GM21367 (cell line): ENCODE measurements around the gene ABI3BP.

Experiments used
- ATAC-seq: cut with Tn5 transposase; IDR thresholded peaks from one replicate; pipeline ENCODE4 v1.9.1; 2021; ENCODE audit not compliant: unreplicated experiment

The ABI3BP gene

GRCh38 chr3:100981164-100981911 lies 11.9 kb downstream of the ABI3BP start:
- ATAC-seq = no peak

- no peak for ATAC-seq
Observed at GRCh38 chr3:100978011-100978659, 15.1 kb downstream of the ABI3BP start.

- ATAC-seq = no peak
Observed at GRCh38 chr3:100976611-100977010, 16.6 kb downstream of the ABI3BP start.

- ATAC-seq = no peak
Observed at GRCh38 chr3:100975714-100976113, 17.5 kb downstream of the ABI3BP start.

GRCh38 chr3:100973594-100973993 lies 19.6 kb downstream of the ABI3BP start:
- no peak for ATAC-seq

- no peak for ATAC-seq
Observed at GRCh38 chr3:100972867-100973266, 20.4 kb downstream of the ABI3BP start.

- no peak for ATAC-seq
Observed at GRCh38 chr3:100972301-100972844, 20.8 kb downstream of the ABI3BP start.

- no peak for ATAC-seq
Observed at GRCh38 chr3:100971798-100972197, 21.4 kb downstream of the ABI3BP start.

GRCh38 chr3:100970477-100970990 lies 22.7 kb downstream of the ABI3BP start:
- no peak for ATAC-seq

GRCh38 chr3:100968932-100969906 lies 24.0 kb downstream of the ABI3BP start:
- ATAC-seq = no peak

- no peak for ATAC-seq
Observed at GRCh38 chr3:100966807-100967206, 26.4 kb downstream of the ABI3BP start.

GRCh38 chr3:100966049-100966491 lies 27.2 kb downstream of the ABI3BP start:
- no peak for ATAC-seq

- ATAC-seq = no peak
Observed at GRCh38 chr3:100963041-100963440, 30.2 kb downstream of the ABI3BP start.

- ATAC-seq = no peak
Observed at GRCh38 chr3:100957261-100957986, 35.8 kb downstream of the ABI3BP start.

GRCh38 chr3:100956276-100956675 lies 36.9 kb downstream of the ABI3BP start:
- no peak for ATAC-seq

- no peak for ATAC-seq
Observed at GRCh38 chr3:100954990-100955389, 38.2 kb downstream of the ABI3BP start.

GRCh38 chr3:100954199-100954935 lies 38.9 kb downstream of the ABI3BP start:
- no peak for ATAC-seq

- ATAC-seq = no peak
Observed at GRCh38 chr3:100953103-100953502, 40.1 kb downstream of the ABI3BP start.

- no peak for ATAC-seq
Observed at GRCh38 chr3:100947119-100947518, 46.1 kb downstream of the ABI3BP start.
